BJ (cell line): Measurements from ENCODE around the gene MIA3. TPM values are rescaled to one million over a fixed set of nuclear protein-coding genes. Genes with fewer than 3 reads are reported as not detected.

Experiments used
- CTCF ChIA-PET: fragments of 350-600 bp; formaldehyde crosslinking; extraction: SDS; loops from one replicate; lab custom pipeline; 2021; ENCODE audit warnings: antibody characterized with exemption, inconsistent platforms; lab: Yijun Ruan, JAX
- POLR2A ChIA-PET: fragments of 300-600 bp; sonication (Branson Sonifier 250); formaldehyde crosslinking; extraction: SDS; loops from one replicate; lab custom pipeline; 2021; ENCODE audit warnings: antibody characterized with exemption; lab: Charles Lee
- DNase-seq: peaks from one replicate; pipeline ENCODE4 v3.0.0-alpha.2; 2011; ENCODE audit warnings: low read depth
- H3K27me3 ChIP-seq: 2 replicates; pipeline ENCODE4 v1.6.0; 2011; ENCODE audit warnings: low read length; ENCODE audit not compliant: control insufficient read depth, insufficient read depth
- H3K36me3 ChIP-seq: 2 replicates; pipeline ENCODE4 v1.5.1; 2011; ENCODE audit warnings: low read length; ENCODE audit not compliant: control insufficient read depth, insufficient read depth
- H3K4me3 ChIP-seq: 2 replicates; pipeline ENCODE4 v1.5.1; 2011; ENCODE audit warnings: low read depth, mild to moderate bottlenecking, control low read depth, low read length
- CTCF ChIP-seq: IDR thresholded peaks from 2 replicates; pipeline ENCODE4 v1.5.1; 2011; ENCODE audit warnings: low read depth, mild to moderate bottlenecking, control low read depth, inconsistent platforms, low read length, moderate library complexity; ENCODE audit not compliant: insufficient read depth
- polyA plus RNA-seq: library from polyadenylated mRNA; depleted of rRNA; stranded (reverse); fragments of >200 nt; gene quantifications from 2 replicates; pipeline ENCODE4 v1.2.3, GENCODE V29; 2011

Gene MIA3
- polyA plus RNA-seq, 1 experiment: 79.3 TPM

- CTCF ChIA-PET: no interaction called here
- Histone ChIP-seq H3K36me3 (peaks cover 2% of the 10 kb centered on the region), H3K4me3 (no peak overlapping the region), H3K27me3 (no peaks in the 10 kb centered on the region)
- TF ChIP-seq CTCF: no peak
- POLR2A ChIA-PET: no interaction called here
- DNase-seq: no peak
Observed at GRCh38 chr1:222586842-222587241, 31.1 kb upstream of the MIA3 start.

GRCh38 chr1:222588135-222588534 lies 29.8 kb upstream of the MIA3 start:
- CTCF ChIA-PET: no interaction called here
- Histone ChIP-seq H3K4me3 (no peak overlapping the region), H3K36me3 (no peaks in the 10 kb centered on the region), H3K27me3 (no peaks in the 10 kb centered on the region)
- POLR2A ChIA-PET: no interaction called here
- TF ChIP-seq CTCF: no peak
- no peak for DNase-seq

- POLR2A ChIA-PET: interaction anchor here (0.8 kb wide), 1 partner anchor 124 kb away, joined by 3 read pairs; no protein-coding TSS in a partner anchor
- H3K4me3 ChIP-seq: peak within 1 kb of the TSS; percentile 59
- no peaks in the 10 kb centered on the region for H3K36me3 ChIP-seq
- no peak for TF ChIP-seq CTCF
- H3K27me3 ChIP-seq: no peaks in the 10 kb centered on the region
- DNase-seq: peak; percentile 25
- CTCF ChIA-PET: interaction anchor here (1.0 to 1.9 kb wide), 3 partner anchors 43 to 125 kb away, joined by 3 to 4 read pairs (median 4); no protein-coding TSS in a partner anchor
Observed at GRCh38 chr1:222589462-222590302, 28.2 kb upstream of the MIA3 start, which contains the start of gene TAF1A. TAF1A (minus strand) TSS chr1:222589933.

GRCh38 chr1:222592171-222592570 lies 25.7 kb upstream of the MIA3 start:
- Histone ChIP-seq H3K27me3 (no peaks in the 10 kb centered on the region), H3K36me3 (no peaks in the 10 kb centered on the region), H3K4me3 (no peak overlapping the region)
- CTCF ChIA-PET: no interaction called here
- TF ChIP-seq CTCF: no peak
- DNase-seq: no peak
- POLR2A ChIA-PET: interaction anchor here (0.6 kb wide), 1 partner anchor 73 kb away, joined by 4 read pairs; no protein-coding TSS in a partner anchor

- POLR2A ChIA-PET: no interaction called here
- no peaks in the 10 kb centered on the region for H3K36me3 ChIP-seq
- no peaks in the 10 kb centered on the region for H3K27me3 ChIP-seq
- DNase-seq: no peak
- TF ChIP-seq CTCF: no peak
- H3K4me3 ChIP-seq: no peak overlapping the region
- CTCF ChIA-PET: interaction anchor here (0.7 to 1.9 kb wide), 3 partner anchors 12 to 36 kb away, joined by 3 to 8 read pairs (median 3); no protein-coding TSS in a partner anchor
Observed at GRCh38 chr1:222594789-222595188, 23.1 kb upstream of the MIA3 start.
